Stimulated activated CD4-positive, alpha-beta T cell treated with anti-CD3 and anti-CD28 coated beads, TNF-alpha, amount 100 ng/mL, for 24 hours (primary cell): ENCODE results near the gene MACF1.
"Not testable (repeated sequence)": the region's sequence is repeated elsewhere in the genome, so short reads cannot be mapped to it uniquely, and the experiment has no call there.

Experiments
- DNase-seq, 3 experiments: peaks; one replicate each; pipeline ENCODE4 v3.0.0-alpha.2; 2020; ENCODE audit warnings: low read depth in 3 of 3

Gene MACF1, protein sequence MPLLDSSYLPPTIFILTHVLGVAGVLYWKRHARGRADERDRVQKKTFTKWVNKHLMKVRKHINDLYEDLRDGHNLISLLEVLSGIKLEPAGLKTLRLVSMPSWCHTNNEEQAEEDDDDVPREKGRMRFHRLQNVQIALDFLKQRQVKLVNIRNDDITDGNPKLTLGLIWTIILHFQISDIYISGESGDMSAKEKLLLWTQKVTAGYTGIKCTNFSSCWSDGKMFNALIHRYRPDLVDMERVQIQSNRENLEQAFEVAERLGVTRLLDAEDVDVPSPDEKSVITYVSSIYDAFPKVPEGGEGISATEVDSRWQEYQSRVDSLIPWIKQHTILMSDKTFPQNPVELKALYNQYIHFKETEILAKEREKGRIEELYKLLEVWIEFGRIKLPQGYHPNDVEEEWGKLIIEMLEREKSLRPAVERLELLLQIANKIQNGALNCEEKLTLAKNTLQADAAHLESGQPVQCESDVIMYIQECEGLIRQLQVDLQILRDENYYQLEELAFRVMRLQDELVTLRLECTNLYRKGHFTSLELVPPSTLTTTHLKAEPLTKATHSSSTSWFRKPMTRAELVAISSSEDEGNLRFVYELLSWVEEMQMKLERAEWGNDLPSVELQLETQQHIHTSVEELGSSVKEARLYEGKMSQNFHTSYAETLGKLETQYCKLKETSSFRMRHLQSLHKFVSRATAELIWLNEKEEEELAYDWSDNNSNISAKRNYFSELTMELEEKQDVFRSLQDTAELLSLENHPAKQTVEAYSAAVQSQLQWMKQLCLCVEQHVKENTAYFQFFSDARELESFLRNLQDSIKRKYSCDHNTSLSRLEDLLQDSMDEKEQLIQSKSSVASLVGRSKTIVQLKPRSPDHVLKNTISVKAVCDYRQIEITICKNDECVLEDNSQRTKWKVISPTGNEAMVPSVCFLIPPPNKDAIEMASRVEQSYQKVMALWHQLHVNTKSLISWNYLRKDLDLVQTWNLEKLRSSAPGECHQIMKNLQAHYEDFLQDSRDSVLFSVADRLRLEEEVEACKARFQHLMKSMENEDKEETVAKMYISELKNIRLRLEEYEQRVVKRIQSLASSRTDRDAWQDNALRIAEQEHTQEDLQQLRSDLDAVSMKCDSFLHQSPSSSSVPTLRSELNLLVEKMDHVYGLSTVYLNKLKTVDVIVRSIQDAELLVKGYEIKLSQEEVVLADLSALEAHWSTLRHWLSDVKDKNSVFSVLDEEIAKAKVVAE (N-terminal part only)

DNA sequence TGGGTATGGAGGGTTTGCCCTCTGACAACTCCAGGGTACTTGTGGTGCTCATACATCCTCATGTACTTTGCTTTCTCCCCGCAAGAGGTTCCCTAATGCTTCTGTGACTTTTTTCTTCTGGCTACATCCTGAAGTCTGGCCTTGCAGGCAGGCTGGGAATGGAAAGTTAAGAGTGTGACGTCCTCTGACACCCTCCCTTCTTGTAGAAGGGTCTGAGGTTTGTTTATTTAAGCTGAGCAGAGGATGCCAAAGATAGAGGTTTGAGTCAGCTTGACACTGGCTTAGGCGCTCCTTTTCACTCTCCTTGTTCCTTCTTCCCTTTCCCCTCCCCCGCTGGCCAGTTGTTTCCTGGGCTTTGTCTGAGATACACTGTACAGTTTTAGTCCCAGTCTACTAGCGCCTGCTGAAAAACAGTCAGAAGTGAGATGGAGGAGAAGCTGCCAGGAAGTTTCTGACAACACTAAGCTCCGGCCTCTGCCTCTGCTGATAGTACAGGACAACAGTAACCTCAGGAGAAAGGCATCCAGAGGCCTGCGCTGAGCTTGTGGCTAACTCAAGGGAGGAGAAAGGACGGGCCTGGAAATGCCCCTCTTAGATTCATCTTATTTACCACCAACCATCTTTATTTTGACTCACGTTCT, at the start of gene MACF1:
Gene MACF1, plus strand, starts transcription at position 255 of the 641 bp plus-strand sequence. Its CDS starts 328 bp downstream, at position 583.
- DNase-seq, result no peak

DNA sequence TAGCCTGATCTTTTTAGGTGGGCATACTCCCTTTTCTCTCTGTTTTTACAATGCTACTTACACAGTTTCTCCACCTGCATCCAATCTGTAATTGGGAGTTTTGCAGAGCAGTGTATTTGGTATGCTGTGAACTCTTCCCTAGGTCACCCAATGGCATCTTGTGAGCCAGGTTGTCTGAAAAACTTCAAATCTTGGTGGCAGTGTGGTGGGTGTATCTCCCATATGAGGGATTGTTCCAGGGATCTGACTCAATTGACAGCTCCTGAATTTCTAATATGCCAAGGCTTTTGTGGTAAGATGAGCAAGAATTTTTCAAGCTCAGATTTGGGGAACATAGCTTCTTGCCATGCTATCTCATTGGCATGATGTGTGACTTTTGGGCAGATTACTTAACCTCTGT, 47.2 kb upstream of the MACF1 start:
- DNase-seq, result no peak

GRCh38 chr1:39158327-39159086, 46.0 kb upstream of the MACF1 start:
- DNase-seq, result no peak

- DNase-seq, result no peak
These were observed 45.1 kb upstream of the MACF1 start for GRCh38 chr1:39159224-39160036.

GRCh38 chr1:39160703-39161102, 43.8 kb upstream of the MACF1 start:
- no peak for DNase-seq

- DNase-seq, result not testable (repeated sequence)
These were observed 42.7 kb upstream of the MACF1 start for GRCh38 chr1:39161811-39162210.

- no peak for DNase-seq
These were observed 41.0 kb upstream of the MACF1 start for GRCh38 chr1:39163469-39163868.

- DNase-seq, result no peak
These were observed 40.2 kb upstream of the MACF1 start for GRCh38 chr1:39164256-39164655.

GRCh38 chr1:39165049-39165448, 39.4 kb upstream of the MACF1 start:
- no peak for DNase-seq

- no peak for DNase-seq
These were observed 39.0 kb upstream of the MACF1 start for GRCh38 chr1:39165488-39165887.

DNA sequence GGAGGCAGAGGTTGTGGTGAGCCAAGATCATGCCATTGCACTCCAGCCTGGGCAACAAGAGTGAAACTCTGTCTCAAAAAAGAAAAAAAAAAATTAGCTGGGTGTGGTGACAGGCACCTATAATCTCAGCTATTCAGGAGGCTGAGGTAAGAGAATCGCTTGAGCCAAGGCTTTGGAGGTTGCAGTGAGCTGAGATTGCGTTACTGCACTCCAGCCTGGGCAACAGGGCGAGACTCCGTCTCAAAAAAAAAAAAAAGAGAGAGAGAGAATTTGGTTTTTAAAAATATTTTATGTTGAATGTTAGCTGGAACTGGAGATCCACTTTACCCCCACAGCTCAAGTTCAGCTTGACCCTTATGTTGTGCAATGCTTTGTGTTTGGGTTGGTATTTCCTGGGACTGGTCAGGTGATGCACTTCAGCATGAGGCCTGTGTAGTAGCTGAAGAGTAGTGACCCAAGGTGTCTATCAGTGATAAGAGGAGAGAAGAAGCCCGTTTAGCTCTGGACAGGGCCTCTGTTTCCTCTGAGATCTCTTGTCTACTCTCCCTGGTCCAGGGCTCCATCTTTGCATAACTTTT, 36.8 kb upstream of the MACF1 start:
- no peak for DNase-seq

- no peak for DNase-seq
These were observed 36.0 kb upstream of the MACF1 start for GRCh38 chr1:39168301-39169080.

DNA sequence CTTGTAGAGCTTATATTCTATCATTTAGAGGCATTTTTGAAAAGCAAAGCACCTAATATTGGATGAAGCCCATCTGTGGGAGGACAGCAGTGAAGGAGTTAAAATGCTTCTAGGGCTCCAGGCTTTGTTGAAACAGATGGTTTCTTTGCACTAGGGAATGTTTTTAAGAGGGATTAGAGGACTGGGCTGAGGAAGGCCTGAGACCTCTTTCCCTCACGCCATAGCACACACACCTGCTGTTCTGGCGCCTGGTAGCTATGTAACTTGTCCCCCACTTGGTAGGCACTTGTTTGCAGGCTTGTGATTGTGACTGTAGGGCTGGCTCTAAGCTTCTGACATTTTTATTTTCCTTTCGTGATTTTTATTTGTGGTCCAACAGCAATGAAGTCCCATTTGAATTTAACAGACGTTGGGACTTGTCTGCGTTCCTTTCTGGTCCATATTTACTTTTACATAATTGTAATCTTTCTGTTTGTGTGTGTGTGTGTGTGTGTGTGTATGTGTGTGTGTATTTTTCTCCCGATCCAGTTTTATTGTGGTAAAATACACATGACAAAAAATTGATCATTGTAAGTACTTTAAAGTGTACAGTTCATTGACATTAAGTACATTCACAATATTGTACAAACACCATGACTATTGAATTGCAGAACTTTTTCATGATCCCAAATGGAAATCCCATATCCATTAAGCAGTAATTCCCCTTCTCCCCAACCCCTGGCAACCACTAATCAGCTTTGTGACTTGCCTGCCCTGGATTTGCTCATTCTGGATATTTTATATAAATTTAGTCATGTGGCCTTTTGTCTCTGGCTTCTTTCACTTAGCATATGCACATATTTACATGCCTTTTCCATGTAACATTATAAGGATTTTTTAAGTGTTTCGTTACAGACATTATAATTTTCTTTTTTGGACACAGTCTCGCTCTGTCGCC, 33.5 kb upstream of the MACF1 start:
- DNase-seq, result no peak

DNA sequence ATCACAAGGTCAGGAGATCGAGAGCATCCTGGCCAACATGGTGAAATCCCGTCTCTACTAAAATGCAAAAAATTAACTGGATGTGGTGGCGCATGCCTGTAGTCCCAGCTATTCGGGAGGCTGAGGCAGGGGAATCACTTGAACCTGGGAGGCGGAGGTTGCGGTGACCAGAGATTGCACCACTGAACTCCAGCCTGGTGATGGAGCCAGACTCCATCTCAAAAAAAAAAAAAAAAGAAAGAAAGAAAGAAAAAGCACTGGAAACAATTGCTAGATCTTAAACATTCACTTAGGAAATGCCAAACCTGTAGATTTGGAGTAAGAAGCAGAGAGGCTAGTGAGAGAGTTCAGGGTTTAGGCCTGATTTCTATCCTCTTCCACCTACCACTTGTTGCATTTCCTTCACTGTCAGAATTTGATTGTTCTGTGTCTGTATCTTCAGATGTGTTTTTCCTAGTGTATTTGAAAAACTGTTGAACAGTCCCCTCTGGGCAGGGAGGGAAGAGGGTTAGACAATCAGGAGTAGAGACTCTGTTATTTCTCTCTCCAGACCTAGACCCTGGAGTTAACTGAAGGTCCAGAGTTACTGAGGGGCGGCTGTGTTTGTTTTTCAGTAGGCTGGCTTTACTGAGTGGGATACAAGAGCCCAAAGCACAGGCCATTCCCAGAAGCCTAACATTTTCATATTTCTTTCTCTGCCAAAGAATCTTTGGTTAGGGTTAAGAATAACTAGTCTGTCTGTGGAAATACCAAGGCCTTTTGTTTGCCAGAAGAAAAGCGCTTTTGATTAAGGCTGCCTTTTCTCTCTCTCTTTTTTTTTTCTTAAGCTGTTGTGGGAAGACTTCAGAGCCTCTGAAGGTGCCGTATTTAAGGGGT, 31.1 kb upstream of the MACF1 start:
- DNase-seq, result no peak

DNA sequence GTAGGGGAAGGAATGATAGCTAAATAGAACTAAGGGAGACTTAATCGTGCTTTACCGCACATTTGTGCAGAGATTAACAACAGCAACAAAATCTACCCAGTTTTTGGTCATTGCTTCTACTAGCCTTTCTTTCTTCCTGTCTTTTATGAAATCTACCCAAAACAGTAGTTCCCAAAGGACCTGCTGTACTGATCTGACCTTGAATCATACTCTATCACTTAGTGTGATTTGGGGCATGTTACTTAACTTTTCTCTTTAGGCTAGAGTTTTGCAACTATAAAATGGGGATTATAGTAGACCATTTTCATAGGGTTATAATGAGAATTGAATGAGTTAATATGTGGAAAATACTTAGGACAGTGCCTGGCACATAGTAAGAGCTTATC, 30.5 kb upstream of the MACF1 start:
- DNase-seq, result no peak

DNA sequence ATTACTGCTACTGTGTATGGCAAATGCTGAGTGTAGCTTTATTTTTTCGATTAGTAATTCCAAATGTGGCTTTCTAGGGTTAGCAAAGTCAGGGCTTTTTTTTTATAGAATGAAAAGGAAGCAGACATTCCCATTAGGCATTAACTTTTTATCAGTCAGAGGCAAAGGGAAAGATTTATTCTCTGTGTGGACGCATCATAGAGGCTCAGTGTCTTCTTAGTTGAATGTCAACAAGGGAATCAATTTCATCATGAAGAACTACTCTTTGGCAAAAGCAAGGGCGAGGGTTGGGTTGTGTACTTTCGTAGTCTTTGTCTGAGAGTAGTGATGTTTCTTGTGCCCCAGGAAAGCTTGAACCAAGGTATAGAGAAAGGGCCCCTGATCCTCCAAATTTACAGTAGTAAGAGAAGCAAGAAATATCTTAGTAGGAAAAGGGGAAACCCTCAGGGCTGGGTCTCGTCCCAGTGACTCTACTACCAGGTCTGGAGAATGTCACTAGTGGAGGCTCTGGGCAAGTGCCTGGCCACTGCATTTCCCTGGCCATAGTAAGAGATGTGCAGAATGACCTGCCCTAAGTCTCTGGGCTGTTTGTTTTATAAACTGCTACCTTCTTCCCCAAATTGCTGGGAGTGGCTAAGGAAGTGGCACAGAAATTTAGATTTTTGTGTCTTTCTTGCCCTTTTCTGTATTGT, 30.0 kb upstream of the MACF1 start:
- DNase-seq, result no peak
